ENCODE measurements around the gene ESAM.
A peak's percentile ranks its signal among the peaks of the same experiment; 100 is the strongest.

The ESAM gene

GRCh38 chr11:124754309-124754708 lies 7.8 kb downstream of the ESAM start:
- H3K27me3 ChIP-seq (ENCODE audit: insufficient read depth, poor library complexity, severe bottlenecking) = peaks cover 6% of the 10 kb centered on the region
- DNase-seq (ENCODE audit: low read depth in 1 of 2, low spot score in 1 of 2) = no peak
- TF ChIP-seq CTCF (IDR thresholded peaks at IDR 0.05; ENCODE audit: insufficient read depth, low read length) = no peak
- TF ChIP-seq POLR2AphosphoS5 (IDR thresholded peaks at IDR 0.05; ENCODE audit: low read depth) = no peak
- TF ChIP-seq GABPA (IDR thresholded peaks at IDR 0.05; ENCODE audit: low read depth) = no peak
- no peak overlapping the region for H3K27ac ChIP-seq (replicated peaks)
- H3K4me3 ChIP-seq (replicated peaks; ENCODE audit: insufficient read depth, low read length) = no peak overlapping the region

GRCh38 chr11:124753624-124754023 lies 8.5 kb downstream of the ESAM start:
- Histone ChIP-seq H3K27ac (replicated peaks) (no peak overlapping the region), H3K27me3 (ENCODE audit: insufficient read depth, poor library complexity, severe bottlenecking) (peaks cover 6% of the 10 kb centered on the region), H3K4me3 (replicated peaks; ENCODE audit: insufficient read depth, low read length) (no peak overlapping the region)
- DNase-seq (ENCODE audit: low read depth in 1 of 2, low spot score in 1 of 2) = no peak
- TF ChIP-seq, protein P1, sequence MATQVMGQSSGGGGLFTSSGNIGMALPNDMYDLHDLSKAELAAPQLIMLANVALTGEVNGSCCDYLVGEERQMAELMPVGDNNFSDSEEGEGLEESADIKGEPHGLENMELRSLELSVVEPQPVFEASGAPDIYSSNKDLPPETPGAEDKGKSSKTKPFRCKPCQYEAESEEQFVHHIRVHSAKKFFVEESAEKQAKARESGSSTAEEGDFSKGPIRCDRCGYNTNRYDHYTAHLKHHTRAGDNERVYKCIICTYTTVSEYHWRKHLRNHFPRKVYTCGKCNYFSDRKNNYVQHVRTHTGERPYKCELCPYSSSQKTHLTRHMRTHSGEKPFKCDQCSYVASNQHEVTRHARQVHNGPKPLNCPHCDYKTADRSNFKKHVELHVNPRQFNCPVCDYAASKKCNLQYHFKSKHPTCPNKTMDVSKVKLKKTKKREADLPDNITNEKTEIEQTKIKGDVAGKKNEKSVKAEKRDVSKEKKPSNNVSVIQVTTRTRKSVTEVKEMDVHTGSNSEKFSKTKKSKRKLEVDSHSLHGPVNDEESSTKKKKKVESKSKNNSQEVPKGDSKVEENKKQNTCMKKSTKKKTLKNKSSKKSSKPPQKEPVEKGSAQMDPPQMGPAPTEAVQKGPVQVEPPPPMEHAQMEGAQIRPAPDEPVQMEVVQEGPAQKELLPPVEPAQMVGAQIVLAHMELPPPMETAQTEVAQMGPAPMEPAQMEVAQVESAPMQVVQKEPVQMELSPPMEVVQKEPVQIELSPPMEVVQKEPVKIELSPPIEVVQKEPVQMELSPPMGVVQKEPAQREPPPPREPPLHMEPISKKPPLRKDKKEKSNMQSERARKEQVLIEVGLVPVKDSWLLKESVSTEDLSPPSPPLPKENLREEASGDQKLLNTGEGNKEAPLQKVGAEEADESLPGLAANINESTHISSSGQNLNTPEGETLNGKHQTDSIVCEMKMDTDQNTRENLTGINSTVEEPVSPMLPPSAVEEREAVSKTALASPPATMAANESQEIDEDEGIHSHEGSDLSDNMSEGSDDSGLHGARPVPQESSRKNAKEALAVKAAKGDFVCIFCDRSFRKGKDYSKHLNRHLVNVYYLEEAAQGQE (IDR thresholded peaks at IDR 0.05; ENCODE audit: insufficient replicate concordance, low read depth) = no peak
- TF ChIP-seq SPI1 (IDR thresholded peaks at IDR 0.05; ENCODE audit: borderline replicate concordance, low read depth) (no peak), POLR2AphosphoS5 (IDR thresholded peaks at IDR 0.05; ENCODE audit: low read depth) (no peak), CTCF (IDR thresholded peaks at IDR 0.05; ENCODE audit: insufficient read depth, low read length) (no peak), GABPA (IDR thresholded peaks at IDR 0.05; ENCODE audit: low read depth) (no peak)

DNA sequence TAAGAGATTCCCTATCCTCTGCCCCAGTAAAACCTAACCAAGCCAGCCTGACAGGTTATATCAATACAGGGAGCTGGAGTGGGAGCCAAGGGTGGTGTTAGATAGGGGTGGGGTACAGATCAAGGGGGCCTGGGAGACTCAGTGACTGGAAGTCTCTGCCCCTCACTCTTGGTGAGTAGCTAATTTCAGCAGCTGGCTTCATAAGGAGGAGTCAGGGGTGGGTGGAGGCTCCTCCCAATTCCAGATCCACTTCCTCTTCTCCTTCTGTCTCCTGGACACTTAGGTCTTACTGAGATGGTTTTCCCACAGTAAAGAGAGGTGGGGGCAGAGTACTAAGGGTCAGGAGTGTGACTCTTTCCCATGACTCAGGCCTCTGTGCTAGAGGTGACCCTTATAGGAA lies 8.9 kb downstream of the ESAM start:
- Histone ChIP-seq H3K27me3 (ENCODE audit: insufficient read depth, poor library complexity, severe bottlenecking) (peaks cover 6% of the 10 kb centered on the region), H3K4me3 (replicated peaks; ENCODE audit: insufficient read depth, low read length) (no peak overlapping the region), H3K27ac (replicated peaks) (no peak overlapping the region)
- TF ChIP-seq SPI1 (IDR thresholded peaks at IDR 0.05; ENCODE audit: borderline replicate concordance, low read depth) (peak; percentile 78), CTCF (IDR thresholded peaks at IDR 0.05; ENCODE audit: insufficient read depth, low read length) (no peak)
- DNase-seq (ENCODE audit: low read depth in 1 of 2, low spot score in 1 of 2) = no peak

DNA sequence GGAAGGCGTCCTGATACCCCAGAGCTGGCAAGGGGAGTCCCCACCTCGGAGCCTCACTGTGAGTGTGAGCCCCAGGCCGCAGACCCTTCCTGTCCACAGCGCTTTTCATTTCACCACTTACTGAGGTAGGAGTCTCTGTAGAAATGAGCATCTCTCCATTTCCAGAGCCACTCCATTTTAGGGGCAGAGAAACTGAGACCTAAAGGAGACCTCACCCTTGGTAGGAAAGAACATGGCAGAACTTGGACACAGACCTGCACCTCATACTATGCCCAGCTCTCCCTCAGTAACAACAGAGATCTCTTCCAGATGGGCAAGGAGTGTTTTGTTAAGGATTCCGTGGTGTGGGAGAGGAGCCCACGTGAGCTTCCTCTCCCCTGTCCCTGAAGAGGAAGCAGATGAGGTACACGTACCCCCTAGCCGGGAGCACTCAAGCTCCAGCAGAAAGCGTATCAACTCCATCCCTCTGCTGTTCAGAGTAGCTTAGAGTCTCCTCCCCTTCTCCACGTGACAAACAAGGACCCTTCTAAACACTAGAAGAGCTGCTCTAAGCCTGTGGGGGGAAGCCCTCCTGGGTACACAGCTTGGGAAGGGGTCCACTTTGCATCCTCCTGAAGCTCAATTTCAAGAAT lies 9.5 kb downstream of the ESAM start:
- DNase-seq (ENCODE audit: low read depth in 1 of 2, low spot score in 1 of 2) = no peak
- no peak overlapping the region for H3K27ac ChIP-seq (replicated peaks)
- TF ChIP-seq CTCF (IDR thresholded peaks at IDR 0.05; ENCODE audit: insufficient read depth, low read length) (no peak), POLR2AphosphoS5 (IDR thresholded peaks at IDR 0.05; ENCODE audit: low read depth) (no peak), GABPA (IDR thresholded peaks at IDR 0.05; ENCODE audit: low read depth) (no peak), SPI1 (IDR thresholded peaks at IDR 0.05; ENCODE audit: borderline replicate concordance, low read depth) (no peak)
- TF ChIP-seq, protein P1 (IDR thresholded peaks at IDR 0.05; ENCODE audit: insufficient replicate concordance, low read depth) = no peak
- peaks cover 8% of the 10 kb centered on the region for H3K27me3 ChIP-seq (ENCODE audit: insufficient read depth, poor library complexity, severe bottlenecking)
- no peak overlapping the region for H3K4me3 ChIP-seq (replicated peaks; ENCODE audit: insufficient read depth, low read length)
